Jurkat, Clone E6-1 (cell line): ENCODE data around the gene CCL8.
A peak's percentile ranks its signal among the peaks of the same experiment; 100 is the strongest.

Experiments used
- DNase-seq: peaks from one replicate; pipeline ENCODE4 v3.0.0-alpha.2; 2011; ENCODE audit warnings: low read depth, low spot score
- H3K4me3 ChIP-seq: 2 replicates; pipeline ENCODE4 v1.5.1; 2011; ENCODE audit warnings: mild to moderate bottlenecking, low read length, control low read depth, moderate library complexity

CCL8 gene

GRCh38 chr17:34364751-34365150 lies 45.5 kb downstream of the CCL8 start:
- peak; percentile 79 for DNase-seq
- peak overlapping the region; percentile 3; the same call in 1 of the 2 replicates for H3K4me3 ChIP-seq

DNA sequence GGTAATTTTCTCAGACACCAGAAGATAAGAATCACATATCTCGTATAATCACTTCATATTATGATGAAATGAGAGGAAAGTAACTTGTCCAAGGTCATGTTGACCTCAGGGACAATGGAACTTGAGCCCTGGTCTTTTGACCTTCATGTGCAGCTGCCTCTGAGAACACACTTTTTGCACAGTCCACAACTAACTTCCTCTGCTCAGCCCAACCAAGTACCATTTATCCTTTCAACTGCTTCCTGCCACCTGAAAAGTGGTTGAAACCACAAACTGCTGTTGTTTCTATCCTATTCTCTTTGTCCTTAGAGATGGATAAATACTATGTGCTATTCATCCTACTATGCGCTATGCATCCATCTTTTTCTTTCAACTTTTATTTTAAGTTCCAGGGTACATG lies 46.1 kb downstream of the CCL8 start:
- DNase-seq: peak; percentile 98
- H3K4me3 ChIP-seq: peak overlapping the region; percentile 3; the same call in 1 of the 2 replicates

GRCh38 chr17:34366010-34366409 lies 46.8 kb downstream of the CCL8 start:
- no peak for DNase-seq
- H3K4me3 ChIP-seq: no peak overlapping the region; the same call in 1 of the 2 replicates

GRCh38 chr17:34366529-34367107 lies 47.4 kb downstream of the CCL8 start:
- no peak for DNase-seq
- no peak overlapping the region for H3K4me3 ChIP-seq

- H3K4me3 ChIP-seq: no peak overlapping the region
- no peak for DNase-seq
These were observed 48.4 kb downstream of the CCL8 start for GRCh38 chr17:34367486-34368195.

DNA sequence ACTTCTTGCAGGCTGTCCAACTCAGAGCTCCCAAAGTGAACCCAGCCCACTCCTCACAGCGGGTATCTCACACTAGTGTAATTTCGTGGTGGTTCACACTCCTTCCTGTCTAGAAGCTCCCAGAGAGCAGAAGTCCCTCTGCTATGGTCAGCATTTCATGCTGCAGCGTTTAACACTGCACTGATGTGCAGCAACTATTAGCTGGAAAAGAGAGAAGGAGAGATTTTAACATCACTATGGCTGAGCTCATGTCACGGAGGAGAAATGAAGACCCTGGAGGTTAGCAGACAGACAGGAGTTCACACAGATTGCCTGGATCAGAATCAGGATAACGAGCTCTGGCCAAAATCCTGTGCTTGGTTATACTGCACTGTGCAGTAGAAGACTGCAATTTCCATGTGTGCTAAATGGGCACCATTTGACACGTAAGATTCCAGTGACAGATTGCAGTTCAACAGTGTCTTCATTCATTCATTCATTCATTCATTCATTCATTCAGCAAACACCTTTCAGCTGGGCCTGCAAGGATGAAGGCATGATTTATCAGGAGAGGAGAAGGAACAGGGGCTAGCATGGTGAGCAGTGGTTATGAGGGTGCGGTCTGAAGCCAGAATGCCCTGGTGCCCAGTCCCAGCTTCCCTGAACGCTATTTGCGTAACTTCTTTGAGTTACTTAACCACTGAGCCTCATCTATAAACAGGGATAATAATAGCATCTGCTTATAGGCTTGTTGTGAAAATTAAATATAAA lies 49.1 kb downstream of the CCL8 start:
- DNase-seq: no peak
- no peak overlapping the region for H3K4me3 ChIP-seq

DNA sequence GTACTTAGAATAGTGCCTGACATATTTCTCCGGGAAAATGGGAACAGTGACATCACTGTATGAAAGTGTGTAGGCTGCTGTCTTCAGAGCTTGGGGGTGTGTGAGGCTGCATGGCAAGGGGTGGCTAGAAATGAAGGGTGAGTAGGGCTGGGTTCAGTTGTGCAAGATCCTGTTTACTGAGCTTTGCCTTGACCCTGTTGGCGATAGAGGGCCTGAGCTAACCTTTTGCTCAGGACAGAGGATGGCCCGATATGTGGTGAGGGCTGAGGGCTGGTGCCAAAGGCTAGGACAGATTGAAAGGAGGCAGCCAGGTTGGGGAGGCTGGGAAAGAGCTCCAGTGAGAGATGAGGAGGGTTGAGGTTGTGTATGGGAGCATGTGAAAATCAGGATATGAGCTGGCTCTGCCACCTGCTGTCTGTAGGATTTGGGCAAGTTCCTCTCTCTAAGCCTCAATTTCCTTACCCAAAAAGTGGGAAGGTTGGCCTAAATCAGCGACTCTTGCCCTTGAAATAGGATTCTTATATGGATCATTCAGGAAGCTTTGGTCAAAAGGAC lies 49.8 kb downstream of the CCL8 start:
- no peak for DNase-seq
- H3K4me3 ChIP-seq: no peak overlapping the region

DNA sequence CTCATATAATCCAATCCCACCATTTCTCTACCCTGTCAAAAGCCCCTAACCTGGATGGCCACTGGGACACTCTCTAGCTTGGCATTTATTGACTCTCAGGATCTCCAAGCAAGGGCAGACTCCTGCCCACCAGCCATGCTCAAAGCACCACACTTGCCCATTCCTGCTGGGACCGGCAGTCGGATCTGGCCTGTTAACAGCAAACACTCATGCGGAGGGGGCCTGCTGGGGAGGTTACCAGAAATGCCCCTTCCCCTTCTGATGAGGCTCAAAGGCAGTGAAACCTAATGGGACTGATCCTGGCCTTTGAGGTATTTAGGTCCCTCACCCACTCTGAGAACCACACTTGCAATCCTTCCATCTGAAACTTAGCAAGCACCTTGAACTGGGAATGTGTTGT lies 50.3 kb downstream of the CCL8 start:
- no peak overlapping the region for H3K4me3 ChIP-seq
- no peak for DNase-seq

DNA sequence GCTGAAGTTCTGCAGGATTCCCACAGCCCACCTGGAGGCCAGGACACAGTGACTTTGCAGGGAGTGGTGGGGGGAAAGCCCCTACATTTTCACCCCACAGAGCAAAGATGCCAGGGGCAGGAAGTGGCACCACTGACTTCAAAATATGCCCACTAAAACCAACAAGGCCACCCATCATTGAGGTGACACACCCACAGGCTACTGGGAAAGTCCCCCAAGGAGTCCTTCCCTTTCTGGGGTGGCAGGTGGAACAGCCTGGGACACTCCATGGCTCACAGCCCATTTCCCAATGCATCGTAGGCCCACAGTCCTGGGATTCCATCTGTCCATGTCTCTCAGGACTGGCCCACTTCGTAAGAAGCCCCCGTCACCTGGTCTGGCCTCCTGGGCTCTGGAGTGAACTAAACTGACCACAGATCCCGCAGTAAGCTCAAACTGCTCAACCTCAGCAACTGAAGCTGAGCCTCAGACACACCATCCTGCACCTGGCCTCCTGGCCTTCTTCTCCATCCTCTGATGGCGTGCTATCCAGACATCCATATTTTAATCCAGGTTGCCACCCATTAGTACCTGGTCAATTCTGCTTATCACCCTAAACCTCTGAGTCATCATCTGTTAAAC lies 51.3 kb downstream of the CCL8 start:
- no peak for DNase-seq
- H3K4me3 ChIP-seq: no peak overlapping the region

- DNase-seq: no peak
- H3K4me3 ChIP-seq: no peak overlapping the region
These were observed 51.8 kb downstream of the CCL8 start for GRCh38 chr17:34370997-34371395.
